Activated CD4-positive, alpha-beta T cell treated with anti-CD3 and anti-CD28 coated beads for 4 hours (primary cell): Measurements from ENCODE around the gene UBXN10.

ENCODE experiments used
- DNase-seq, 2 donors: peaks; one replicate each; pipeline ENCODE4 v3.0.0-alpha.2; 2020

Gene UBXN10

GRCh38 chr1:20185834-20186782, at the start of gene UBXN10, which contains the start of gene PLA2G2C:
TSS of gene UBXN10 (plus strand) at chr1:20186096. CDS start at chr1:20190562, 4,466 bp downstream.
TSS of gene PLA2G2C (minus strand) at chr1:20186518. CDS start at chr1:20177363, 9,155 bp downstream.
- DNase-seq, result peak; percentile 54 to 57

DNA sequence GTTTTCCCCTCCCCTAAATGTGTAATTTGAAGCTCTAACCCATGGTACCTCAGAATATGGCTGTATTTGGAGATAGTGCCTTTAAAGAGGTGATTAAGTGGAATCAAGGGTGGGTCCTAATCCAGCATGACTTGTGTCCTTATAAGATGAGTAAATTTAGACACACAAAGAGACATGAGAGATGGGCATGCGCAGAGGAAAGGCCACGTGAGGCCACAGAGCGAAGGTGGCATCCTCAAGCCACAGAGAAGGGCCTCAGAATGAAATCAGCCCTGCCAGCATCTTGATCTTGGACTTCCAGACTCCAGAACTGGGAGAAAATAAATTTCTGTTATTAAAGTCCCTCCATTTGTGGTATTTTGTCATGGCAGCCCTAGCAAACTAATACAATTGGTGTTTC, 49.6 kb upstream of the UBXN10 start:
- DNase-seq, result no peak

DNA sequence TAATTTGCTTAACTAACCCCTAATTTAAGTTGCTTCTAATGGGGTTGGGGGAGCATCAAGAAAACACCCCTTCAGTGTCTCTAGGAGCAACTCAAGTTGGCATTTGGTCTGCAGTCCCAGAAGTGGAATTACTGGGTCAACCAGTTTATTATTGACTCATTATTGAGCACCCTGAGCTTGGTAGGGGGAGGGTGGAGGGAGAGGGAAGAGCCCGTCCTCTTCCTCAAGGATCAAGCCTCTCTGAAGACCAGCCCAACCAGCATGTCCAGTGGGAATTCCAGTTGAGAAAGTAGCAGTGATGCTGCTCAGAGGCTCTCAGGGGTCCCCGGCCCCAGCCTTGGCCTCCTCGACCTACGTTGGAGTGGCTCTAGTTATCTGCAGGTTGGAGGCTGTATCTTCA, 48.8 kb upstream of the UBXN10 start:
- DNase-seq, result no peak

GRCh38 chr1:20137604-20138003, 48.3 kb upstream of the UBXN10 start:
- no peak for DNase-seq

DNA sequence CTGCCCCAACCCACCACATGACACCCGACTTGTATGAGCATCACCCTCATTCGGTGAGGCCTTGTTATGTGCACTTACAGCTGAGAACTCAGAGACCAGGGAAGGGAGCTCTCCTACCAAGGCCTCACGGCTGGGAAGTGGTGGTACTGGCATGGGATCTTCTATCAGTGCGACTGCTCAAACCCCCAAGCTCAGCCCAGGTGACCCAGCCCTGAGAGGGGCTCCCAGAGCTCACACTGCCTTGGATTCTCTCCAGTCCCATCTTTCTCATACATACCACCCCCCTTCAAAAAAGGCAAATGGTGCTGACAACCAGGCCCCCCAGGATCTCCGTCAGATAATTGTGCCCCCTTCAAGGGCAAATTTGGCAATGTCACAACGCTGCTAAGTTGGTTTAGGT, 47.5 kb upstream of the UBXN10 start:
- DNase-seq, result no peak

DNA sequence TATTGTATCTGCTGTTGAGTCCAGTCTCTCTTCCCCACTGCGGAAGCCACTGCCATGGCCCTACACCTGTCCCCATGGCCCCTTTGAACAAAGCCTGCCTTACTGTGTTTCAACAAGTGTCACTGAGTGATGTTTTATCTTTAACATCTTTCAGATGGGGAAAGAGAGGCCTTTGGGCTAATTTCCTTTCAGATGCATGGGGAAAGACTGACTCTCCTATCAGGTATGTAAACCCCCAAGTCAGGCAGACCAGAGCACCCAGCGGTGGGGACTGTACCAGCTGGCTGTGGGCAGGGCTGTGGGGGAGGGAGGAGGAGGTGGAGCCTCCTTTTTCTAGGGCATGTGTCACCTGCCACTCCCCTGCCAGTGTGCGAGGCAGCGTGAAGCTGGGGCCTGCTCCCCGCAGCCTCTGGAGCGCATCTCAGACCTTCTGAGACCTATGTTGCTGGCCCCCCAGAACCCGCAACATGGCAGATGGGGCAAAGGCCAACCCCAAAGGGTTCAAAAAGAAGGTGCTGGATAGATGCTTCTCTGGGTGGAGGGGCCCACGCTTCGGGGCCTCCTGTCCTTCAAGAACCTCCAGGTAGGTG, 46.8 kb upstream of the UBXN10 start, which contains the start of gene PLA2G2F:
Gene PLA2G2F, plus strand, starts transcription at position 363 of the 590 bp plus-strand sequence. Its CDS starts 105 bp downstream, at position 468.
- no peak for DNase-seq

DNA sequence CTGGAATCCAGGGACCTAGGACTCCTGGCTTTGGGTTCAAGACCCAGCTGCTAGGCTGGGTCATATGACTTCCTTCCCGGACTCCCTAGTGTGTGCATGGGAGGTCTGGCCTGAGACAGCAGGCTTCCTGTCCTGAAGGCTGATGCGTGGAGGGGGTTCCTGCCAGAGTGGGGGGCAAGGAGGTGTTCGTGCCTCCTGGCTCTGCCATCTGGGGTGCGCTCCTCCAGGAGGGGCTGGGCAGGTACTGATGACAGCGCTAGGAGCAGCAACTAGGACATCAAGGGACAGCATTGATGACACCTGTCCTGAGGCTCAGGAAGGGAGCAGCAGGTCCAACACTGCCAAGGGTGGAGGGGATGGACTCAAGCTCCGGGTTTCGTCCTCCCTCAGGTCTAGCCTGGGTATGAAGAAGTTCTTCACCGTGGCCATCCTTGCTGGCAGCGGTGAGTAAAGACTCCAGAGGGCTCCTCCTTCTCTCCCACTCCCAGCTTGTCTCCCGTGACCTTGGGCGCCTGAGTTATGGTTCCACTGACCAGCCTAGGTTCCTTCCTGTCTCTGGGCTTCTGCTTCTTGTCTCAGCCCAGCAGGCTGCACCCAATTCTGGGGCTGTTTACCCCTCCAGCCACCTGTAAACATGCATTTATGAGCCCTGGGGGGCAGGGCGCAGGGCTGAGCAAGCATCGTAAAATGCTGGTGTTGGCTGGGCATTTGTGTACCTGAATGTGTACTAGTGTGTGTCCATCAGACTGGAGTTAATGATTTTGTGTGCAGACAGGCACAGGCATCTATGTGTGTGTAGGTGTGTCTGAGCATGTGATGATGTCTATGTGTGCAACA, 45.9 kb upstream of the UBXN10 start:
- no peak for DNase-seq

DNA sequence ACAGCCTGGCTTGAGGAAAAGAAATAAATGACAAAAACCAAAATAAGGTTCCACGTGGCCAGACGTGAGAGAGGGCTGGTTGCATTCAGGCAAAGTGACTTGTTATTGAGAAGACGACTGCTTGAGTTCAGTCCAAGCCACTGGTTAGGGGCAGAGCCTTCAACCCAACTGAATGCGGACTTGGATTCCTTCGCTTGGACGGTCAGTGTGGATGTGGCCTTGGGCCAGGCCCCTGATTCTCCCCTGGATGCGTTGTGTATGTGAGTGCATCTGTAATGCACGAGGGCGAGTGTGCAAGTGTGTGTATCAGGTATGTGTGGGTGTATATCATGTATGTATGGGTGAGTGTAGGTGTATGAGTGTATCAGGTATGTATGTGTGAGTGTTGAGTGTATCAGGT, 44.9 kb upstream of the UBXN10 start:
- no peak for DNase-seq

GRCh38 chr1:20141466-20141865, 44.4 kb upstream of the UBXN10 start:
- no peak for DNase-seq

- DNase-seq, result no peak
Observed at GRCh38 chr1:20142001-20142710, 43.7 kb upstream of the UBXN10 start.

DNA sequence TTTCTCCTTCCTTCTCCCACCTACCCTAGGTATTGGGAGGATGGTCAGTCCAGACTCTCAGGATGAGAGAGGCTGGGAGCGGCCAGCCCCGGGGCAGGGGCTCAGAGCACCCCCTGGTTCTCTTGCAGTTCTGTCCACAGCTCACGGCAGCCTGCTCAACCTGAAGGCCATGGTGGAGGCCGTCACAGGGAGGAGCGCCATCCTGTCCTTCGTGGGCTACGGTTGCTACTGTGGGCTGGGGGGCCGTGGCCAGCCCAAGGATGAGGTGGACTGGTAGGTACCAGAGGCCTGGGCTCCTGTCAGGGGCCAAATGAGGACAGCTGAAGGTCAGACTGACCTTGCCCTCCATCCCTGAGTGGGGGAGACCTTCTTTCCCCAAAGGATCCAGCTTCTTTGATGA, 42.6 kb upstream of the UBXN10 start:
- no peak for DNase-seq

GRCh38 chr1:20143734-20144565, 41.9 kb upstream of the UBXN10 start:
- no peak for DNase-seq

DNA sequence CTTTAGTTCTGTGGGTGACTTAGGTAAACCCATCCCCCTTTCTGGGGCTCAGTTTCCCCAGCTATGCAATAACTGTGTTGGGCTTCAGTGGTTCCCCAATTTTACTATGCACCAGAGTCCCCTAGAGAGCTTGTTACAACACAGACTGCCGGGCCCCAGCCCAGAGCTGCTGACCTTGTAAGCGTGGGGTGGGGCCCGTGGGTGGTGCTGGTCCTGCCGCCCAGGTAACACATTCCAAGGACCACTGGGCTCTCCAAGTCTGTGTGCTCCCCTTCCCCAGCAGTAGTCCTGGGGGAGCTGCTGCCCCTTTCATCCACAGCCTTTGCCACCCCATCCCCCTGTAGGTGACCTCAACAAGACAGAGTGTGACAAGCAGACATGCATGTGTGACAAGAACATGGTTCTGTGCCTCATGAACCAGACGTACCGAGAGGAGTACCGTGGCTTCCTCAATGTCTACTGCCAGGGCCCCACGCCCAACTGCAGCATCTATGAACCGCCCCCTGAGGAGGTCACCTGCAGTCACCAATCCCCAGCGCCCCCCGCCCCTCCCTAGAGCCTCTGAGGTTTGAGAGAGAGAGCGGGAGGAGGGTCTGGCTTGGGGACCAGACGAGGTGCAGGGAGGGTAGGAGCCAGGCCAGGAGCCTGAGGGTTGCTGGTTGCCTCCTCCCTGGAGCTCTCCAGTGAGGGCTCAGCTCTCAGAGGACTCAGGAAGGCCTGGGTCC, 37.9 kb upstream of the UBXN10 start:
- DNase-seq, result no peak

DNA sequence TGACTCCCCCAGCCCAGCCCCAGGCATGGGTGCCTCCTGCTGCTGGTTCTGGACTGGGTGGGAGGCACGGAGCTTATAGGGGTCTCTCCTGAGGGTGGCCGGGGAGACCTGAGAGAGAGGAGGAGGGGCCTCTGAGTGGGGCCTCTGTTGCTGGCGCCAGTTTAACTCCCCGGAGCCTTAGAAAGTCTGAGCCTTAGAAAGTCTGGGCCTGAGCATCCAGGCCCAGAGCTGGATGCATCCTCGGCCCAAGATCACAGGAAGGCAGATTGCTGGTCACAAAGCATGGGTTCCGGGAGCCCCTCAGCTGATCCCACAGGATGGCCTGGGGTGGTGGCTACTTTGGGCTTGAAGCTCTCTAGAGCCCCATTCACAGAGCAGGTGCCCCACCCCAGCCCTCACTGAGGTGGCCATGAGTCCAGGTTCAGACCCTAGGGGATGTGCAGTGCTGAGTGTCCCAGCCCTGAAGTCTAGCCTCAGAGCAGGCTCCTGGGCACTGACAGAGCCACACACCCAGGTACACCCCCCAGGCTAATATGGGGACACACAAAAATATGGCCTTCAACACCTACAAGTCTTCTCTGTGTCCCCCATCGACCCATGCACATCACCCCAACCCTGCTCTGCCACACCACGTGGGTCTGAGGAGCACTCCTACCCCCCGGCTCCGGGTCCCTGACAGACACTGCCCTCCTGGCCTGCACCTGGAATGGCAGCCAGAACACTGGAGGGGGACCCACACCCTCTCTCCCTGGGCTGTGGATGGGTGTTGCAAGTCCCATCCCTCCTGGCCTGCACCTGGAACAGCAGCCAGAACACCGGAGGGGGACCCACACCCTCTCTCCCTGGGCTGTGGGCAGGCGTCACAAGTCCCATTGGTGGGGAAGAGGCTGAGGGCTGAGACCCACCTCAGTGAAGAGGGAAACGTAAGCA, 37.1 kb upstream of the UBXN10 start:
- no peak for DNase-seq

- DNase-seq, result no peak
Observed at GRCh38 chr1:20149601-20150325, 36.1 kb upstream of the UBXN10 start.

DNA sequence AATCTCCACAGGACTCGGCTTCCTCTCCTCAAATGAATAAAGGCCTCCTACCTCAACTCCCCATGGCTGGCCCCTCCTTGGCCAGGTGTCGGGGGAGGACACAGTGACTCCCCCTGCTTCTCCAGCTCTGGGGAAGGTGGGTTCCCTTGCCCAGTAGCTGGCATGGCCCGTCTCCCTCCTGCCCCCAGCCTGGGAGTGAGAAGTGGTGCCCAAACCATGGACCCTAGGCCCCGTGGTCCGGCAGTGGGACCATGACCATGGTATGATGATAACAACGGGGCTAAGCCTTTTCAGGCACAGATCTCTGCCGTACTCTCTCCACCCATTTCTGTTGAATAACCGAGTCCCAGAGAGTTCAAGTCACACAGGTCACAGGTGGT, 35.6 kb upstream of the UBXN10 start:
- DNase-seq, result no peak

DNA sequence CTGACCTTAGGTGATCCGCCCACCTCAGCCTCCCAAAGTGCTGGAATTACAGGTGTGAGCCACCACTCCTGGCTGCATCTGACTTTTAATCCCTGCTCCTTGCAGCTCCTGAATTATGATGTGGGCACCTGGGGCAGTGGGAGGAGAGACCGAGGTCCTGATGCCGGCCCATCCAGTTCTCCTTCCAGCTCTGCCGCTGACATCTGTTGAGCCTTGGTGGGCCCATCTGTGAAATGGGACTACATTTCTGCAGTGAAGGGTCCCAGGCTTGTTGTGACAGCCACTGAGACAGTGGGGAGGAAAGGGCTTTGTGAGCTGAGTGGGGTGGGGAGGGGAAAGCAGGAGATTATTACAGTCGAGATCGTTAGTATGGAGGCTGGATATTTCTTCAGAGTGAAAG, 34.9 kb upstream of the UBXN10 start:
- DNase-seq, result no peak

- DNase-seq, result peak; percentile 79 to 80
Observed at GRCh38 chr1:20151906-20152598, 33.8 kb upstream of the UBXN10 start.

DNA sequence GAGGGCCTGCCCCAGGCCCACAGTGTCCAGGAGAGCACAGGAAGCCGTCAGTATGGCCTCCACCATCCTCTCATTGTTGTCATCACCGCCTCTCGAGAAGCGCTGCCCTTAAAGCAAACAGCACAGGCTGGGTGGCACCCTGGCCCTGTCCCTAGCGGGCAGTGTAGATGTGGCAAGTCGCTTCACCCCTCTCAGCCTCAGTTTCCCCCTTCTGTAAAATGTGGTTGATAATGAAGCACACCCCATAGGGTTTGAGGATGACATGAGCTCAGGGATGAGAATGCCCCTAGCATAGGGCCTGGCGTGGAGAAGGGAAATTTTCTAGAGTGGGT, 33.3 kb upstream of the UBXN10 start:
- DNase-seq, result no peak
